HK-2 (cell line): Measurements from ENCODE around the gene TSPAN15.
"Not testable (repeated sequence)": the region's sequence is repeated elsewhere in the genome, so short reads cannot be mapped to it uniquely, and the experiment has no call there.

Experiments used
- DNase-seq: peaks from one replicate; pipeline ENCODE4 v3.0.0-alpha.2; 2018; ENCODE audit not compliant: unreplicated experiment

The TSPAN15 gene

GRCh38 chr10:69446650-69447151, 4.6 kb upstream of the TSPAN15 start:
- DNase-seq = no peak

- DNase-seq = peak; percentile 71
These were observed 1.4 kb upstream of the TSPAN15 start for GRCh38 chr10:69449841-69450240.

GRCh38 chr10:69450395-69450794, 870 bp upstream of the TSPAN15 start:
- DNase-seq = not testable (repeated sequence)

GRCh38 chr10:69451784-69452251, 553 bp downstream of the TSPAN15 start:
- no peak for DNase-seq

- no peak for DNase-seq
These were observed 1.6 kb downstream of the TSPAN15 start for GRCh38 chr10:69452676-69453415.

- DNase-seq = no peak
These were observed 2.5 kb downstream of the TSPAN15 start for GRCh38 chr10:69453795-69454194.

- no peak for DNase-seq
These were observed 3.9 kb downstream of the TSPAN15 start for GRCh38 chr10:69455006-69455763.

GRCh38 chr10:69456880-69457693, 5.8 kb downstream of the TSPAN15 start:
- peak; percentile 46 for DNase-seq

- no peak for DNase-seq
These were observed 6.5 kb downstream of the TSPAN15 start for GRCh38 chr10:69457771-69458237.

- DNase-seq = no peak
These were observed 7.3 kb downstream of the TSPAN15 start for GRCh38 chr10:69458430-69459100.

- DNase-seq = no peak
These were observed 8.0 kb downstream of the TSPAN15 start for GRCh38 chr10:69459101-69459790.

- no peak for DNase-seq
These were observed 8.8 kb downstream of the TSPAN15 start for GRCh38 chr10:69459893-69460575.

- DNase-seq = no peak
These were observed 9.4 kb downstream of the TSPAN15 start for GRCh38 chr10:69460576-69461242.

- DNase-seq = no peak
These were observed 10.2 kb downstream of the TSPAN15 start for GRCh38 chr10:69461243-69462025.

GRCh38 chr10:69463886-69464285, 12.6 kb downstream of the TSPAN15 start:
- no peak for DNase-seq

GRCh38 chr10:69464401-69464800, 13.1 kb downstream of the TSPAN15 start:
- DNase-seq = no peak

- DNase-seq = no peak
These were observed 13.6 kb downstream of the TSPAN15 start for GRCh38 chr10:69464801-69465401.

- DNase-seq = no peak
These were observed 14.3 kb downstream of the TSPAN15 start for GRCh38 chr10:69465457-69466157.
